Measurements from ENCODE around the gene IGSF6. TPM values are rescaled to one million over a fixed set of nuclear protein-coding genes. Genes with fewer than 3 reads are reported as not detected.

The IGSF6 gene
- polyA plus RNA-seq, 1 donor from 2014 or later, result not detected

- H3K27ac ChIP-seq (ENCODE audit: low read length), result no peak overlapping the region
- no peak overlapping the region for H3K4me3 ChIP-seq (ENCODE audit: low read length)
- no peaks in the 10 kb centered on the region for H3K9me3 ChIP-seq (ENCODE audit: low read length)
- H3K9ac ChIP-seq (ENCODE audit: low read length), result no peak overlapping the region
- H3K4me2 ChIP-seq (ENCODE audit: low read length), result no peak overlapping the region
- no peaks in the 10 kb centered on the region for H3K27me3 ChIP-seq (ENCODE audit: insufficient read depth, low read depth, low read length)
- H4K20me1 ChIP-seq (ENCODE audit: insufficient read depth), result no peaks in the 10 kb centered on the region
- no peaks in the 10 kb centered on the region for H3K36me3 ChIP-seq (ENCODE audit: insufficient read depth, low read length)
- no peaks in the 10 kb centered on the region for H3F3A ChIP-seq (ENCODE audit: insufficient read depth, low read length, poor library complexity, severe bottlenecking)
- no peaks in the 10 kb centered on the region for H3K9me2 ChIP-seq (ENCODE audit: insufficient read depth, low read length)
- H2AFZ ChIP-seq (ENCODE audit: low read depth, low read length), result no peak overlapping the region
- TF ChIP-seq EP300 (conservative IDR thresholded peaks at IDR 0.05; ENCODE audit: poor library complexity, severe bottlenecking), result no peak
- no peak for TF ChIP-seq REST (IDR thresholded peaks at IDR 0.05; ENCODE audit: borderline replicate concordance)
- no peak for TF ChIP-seq TAF1 (IDR thresholded peaks at IDR 0.05; ENCODE audit: low read depth)
- TF ChIP-seq MXI1 (conservative IDR thresholded peaks at IDR 0.05; ENCODE audit: poor library complexity, severe bottlenecking), result no peak
- TF ChIP-seq EZH2 (IDR thresholded peaks at IDR 0.05; ENCODE audit: borderline replicate concordance, insufficient read depth, low read length, poor library complexity, severe bottlenecking), result no peak
- no peak for TF ChIP-seq CTCF (IDR thresholded peaks at IDR 0.05; ENCODE audit: poor library complexity, severe bottlenecking)
- TF ChIP-seq RAD21 (conservative IDR thresholded peaks at IDR 0.05), result no peak
- no peak for TF ChIP-seq SMC3 (conservative IDR thresholded peaks at IDR 0.05; ENCODE audit: poor library complexity)
- no peak for TF ChIP-seq POLR2AphosphoS5 (IDR thresholded peaks at IDR 0.05)
- H3K79me2 ChIP-seq (replicated peaks; ENCODE audit: insufficient read depth, low read length), result peaks cover 38% of the 10 kb centered on the region
These were observed 32.5 kb downstream of the IGSF6 start for GRCh38 chr16:21619765-21620425.

- Histone ChIP-seq H3F3A (ENCODE audit: insufficient read depth, low read length, poor library complexity, severe bottlenecking) (no peaks in the 10 kb centered on the region), H3K9me2 (ENCODE audit: insufficient read depth, low read length) (no peaks in the 10 kb centered on the region), H3K27me3 (ENCODE audit: insufficient read depth, low read depth, low read length) (no peaks in the 10 kb centered on the region), H3K4me2 (ENCODE audit: low read length) (no peak overlapping the region), H3K36me3 (ENCODE audit: insufficient read depth, low read length) (no peaks in the 10 kb centered on the region), H3K27ac (ENCODE audit: low read length) (no peak overlapping the region), H4K20me1 (ENCODE audit: insufficient read depth) (no peaks in the 10 kb centered on the region), H3K4me3 (ENCODE audit: low read length) (no peak overlapping the region), H3K79me2 (replicated peaks; ENCODE audit: insufficient read depth, low read length) (peaks cover 54% of the 10 kb centered on the region), H2AFZ (ENCODE audit: low read depth, low read length) (no peak overlapping the region), H3K9me3 (ENCODE audit: low read length) (no peaks in the 10 kb centered on the region), H3K9ac (ENCODE audit: low read length) (no peak overlapping the region)
- TF ChIP-seq EZH2 (IDR thresholded peaks at IDR 0.05; ENCODE audit: borderline replicate concordance, insufficient read depth, low read length, poor library complexity, severe bottlenecking) (no peak), SMC3 (conservative IDR thresholded peaks at IDR 0.05; ENCODE audit: poor library complexity) (no peak), RAD21 (conservative IDR thresholded peaks at IDR 0.05) (no peak), REST (IDR thresholded peaks at IDR 0.05; ENCODE audit: borderline replicate concordance) (no peak), TAF1 (IDR thresholded peaks at IDR 0.05; ENCODE audit: low read depth) (no peak), MXI1 (conservative IDR thresholded peaks at IDR 0.05; ENCODE audit: poor library complexity, severe bottlenecking) (no peak), CTCF (IDR thresholded peaks at IDR 0.05; ENCODE audit: poor library complexity, severe bottlenecking) (no peak), EP300 (conservative IDR thresholded peaks at IDR 0.05; ENCODE audit: poor library complexity, severe bottlenecking) (no peak), POLR2AphosphoS5 (IDR thresholded peaks at IDR 0.05) (no peak)
These were observed 34.1 kb downstream of the IGSF6 start for GRCh38 chr16:21618281-21618680.

All from neural cell (in vitro differentiated cells).